Measurements from ENCODE around the gene ANKRD55. TPM values are rescaled to one million over a fixed set of nuclear protein-coding genes. Genes with fewer than 3 reads are reported as not detected.

The ANKRD55 gene
- total RNA-seq, 1 experiment from 2014 or later, result 0.27 TPM

GRCh38 chr5:56090793-56091460 lies 142.2 kb downstream of the ANKRD55 start:
- no peak for TF ChIP-seq CTCF (IDR thresholded peaks at IDR 0.05; ENCODE audit: insufficient read depth in 1 of 2, low read depth in 1 of 2, low read length in 1 of 2, severe bottlenecking in 1 of 2, unreplicated experiment in 1 of 2)
- H3K4me3 ChIP-seq (ENCODE audit: low read depth, low read length), result no peak overlapping the region
- POLR2A ChIA-PET, result interaction anchor here (0.7 kb wide), 1 partner anchor 52 kb away, joined by 6 read pairs; no protein-coding TSS in a partner anchor
- Mint-ChIP-seq H3K27me3 (ENCODE audit: insufficient read depth, unreplicated experiment) (no peaks in the 10 kb centered on the region), H3K9me3 (ENCODE audit: unreplicated experiment) (no peaks in the 10 kb centered on the region), H3K36me3 (ENCODE audit: insufficient read depth, unreplicated experiment) (peaks cover 18% of the 10 kb centered on the region), H3K4me1 (ENCODE audit: low read depth, unreplicated experiment) (peaks cover 26% of the 10 kb centered on the region), H3K4me3 (ENCODE audit: unreplicated experiment) (peak overlapping the region; percentile 2), H3K27ac (ENCODE audit: unreplicated experiment) (peak overlapping the region; percentile 83)
- no peak for DNase-seq
- BruUV-seq (replicated peaks), result no TSS peak
- intact Hi-C loops (cut with micrococcal nuclease; ENCODE audit: unreplicated experiment), result no loop called here
- no peaks in the 10 kb centered on the region for H3K36me3 ChIP-seq (ENCODE audit: control insufficient read depth, insufficient read depth, low read length)
- H3K27me3 ChIP-seq (replicated peaks; ENCODE audit: control insufficient read depth, insufficient read depth, low read length), result no peaks in the 10 kb centered on the region
- H3K4me1 ChIP-seq, result peaks cover 43% of the 10 kb centered on the region
- H3K9me3 ChIP-seq, result no peaks in the 10 kb centered on the region
- CTCF ChIA-PET, result no interaction called here

- peak overlapping the region; percentile 83 for H3K27ac Mint-ChIP-seq (ENCODE audit: unreplicated experiment)
- ChIA-PET CTCF (interaction anchor here (0.6 to 1.0 kb wide), 3 partner anchors 11 to 106 kb away, joined by 3 to 5 read pairs (median 4); no protein-coding TSS in a partner anchor), POLR2A (interaction anchor here (0.6 to 1.4 kb wide), 4 partner anchors 35 to 113 kb away, joined by 3 to 7 read pairs (median 6); no protein-coding TSS in a partner anchor)
- no peak for TF ChIP-seq CTCF (IDR thresholded peaks at IDR 0.05; ENCODE audit: insufficient read depth in 1 of 2, low read depth in 1 of 2, low read length in 1 of 2, severe bottlenecking in 1 of 2, unreplicated experiment in 1 of 2)
- peaks cover 55% of the 10 kb centered on the region for H3K4me1 ChIP-seq
- intact Hi-C loops (cut with micrococcal nuclease; ENCODE audit: unreplicated experiment), result loop anchor here (1.0 to 5.0 kb wide), 7 partner anchors 18 to 113 kb away; no protein-coding TSS in a partner anchor
- peaks cover 33% of the 10 kb centered on the region for H3K4me1 Mint-ChIP-seq (ENCODE audit: low read depth, unreplicated experiment)
- H3K4me3 ChIP-seq (ENCODE audit: low read depth, low read length), result no peak overlapping the region
- no peaks in the 10 kb centered on the region for H3K9me3 ChIP-seq
- BruUV-seq (replicated peaks), result no TSS peak
- no peaks in the 10 kb centered on the region for H3K27me3 ChIP-seq (replicated peaks; ENCODE audit: control insufficient read depth, insufficient read depth, low read length)
- H3K4me3 Mint-ChIP-seq (ENCODE audit: unreplicated experiment), result peak overlapping the region; percentile 65
- H3K36me3 Mint-ChIP-seq (ENCODE audit: insufficient read depth, unreplicated experiment), result peaks cover 19% of the 10 kb centered on the region
- peak; percentile 83 to 87 for DNase-seq
- H3K27me3 Mint-ChIP-seq (ENCODE audit: insufficient read depth, unreplicated experiment), result no peaks in the 10 kb centered on the region
- no peaks in the 10 kb centered on the region for H3K36me3 ChIP-seq (ENCODE audit: control insufficient read depth, insufficient read depth, low read length)
- peaks cover 3% of the 10 kb centered on the region for H3K9me3 Mint-ChIP-seq (ENCODE audit: unreplicated experiment)
Observed at GRCh38 chr5:56088967-56089829, 143.9 kb downstream of the ANKRD55 start.

GRCh38 chr5:56088431-56088949 lies 144.6 kb downstream of the ANKRD55 start:
- ChIA-PET CTCF (no interaction called here), POLR2A (interaction anchor here (0.9 kb wide), 1 partner anchor 35 kb away, joined by 5 read pairs; no protein-coding TSS in a partner anchor)
- no peak for DNase-seq
- peak overlapping the region; percentile 65 for H3K4me3 Mint-ChIP-seq (ENCODE audit: unreplicated experiment)
- H3K4me1 Mint-ChIP-seq (ENCODE audit: low read depth, unreplicated experiment), result peaks cover 36% of the 10 kb centered on the region
- Histone ChIP-seq H3K4me1 (peaks cover 55% of the 10 kb centered on the region), H3K36me3 (ENCODE audit: control insufficient read depth, insufficient read depth, low read length) (no peaks in the 10 kb centered on the region), H3K4me3 (ENCODE audit: low read depth, low read length) (no peak overlapping the region), H3K9me3 (no peaks in the 10 kb centered on the region), H3K27me3 (replicated peaks; ENCODE audit: control insufficient read depth, insufficient read depth, low read length) (no peaks in the 10 kb centered on the region)
- TSS peak; percentile 85 for BruUV-seq (replicated peaks)
- H3K9me3 Mint-ChIP-seq (ENCODE audit: unreplicated experiment), result peaks cover 10% of the 10 kb centered on the region
- H3K36me3 Mint-ChIP-seq (ENCODE audit: insufficient read depth, unreplicated experiment), result peaks cover 26% of the 10 kb centered on the region
- peak overlapping the region; percentile 83 for H3K27ac Mint-ChIP-seq (ENCODE audit: unreplicated experiment)
- intact Hi-C loops (cut with micrococcal nuclease; ENCODE audit: unreplicated experiment), result loop anchor here (2.0 to 5.0 kb wide), 2 partner anchors 18 to 114 kb away; no protein-coding TSS in a partner anchor
- no peaks in the 10 kb centered on the region for H3K27me3 Mint-ChIP-seq (ENCODE audit: insufficient read depth, unreplicated experiment)
- no peak for TF ChIP-seq CTCF (IDR thresholded peaks at IDR 0.05; ENCODE audit: insufficient read depth in 1 of 2, low read depth in 1 of 2, low read length in 1 of 2, severe bottlenecking in 1 of 2, unreplicated experiment in 1 of 2)

All from Caco-2 (cell line).